Ishikawa (cell line): ENCODE data around the gene TEX9.

Experiments used
- EP300 ChIP-seq: IDR thresholded peaks from 2 replicates; pipeline ENCODE4 v1.6.1; 2012; ENCODE audit warnings: borderline replicate concordance
- FOXM1 ChIP-seq: IDR thresholded peaks from 2 replicates; pipeline ENCODE4 v1.6.1; 2012; ENCODE audit warnings: low read depth, borderline replicate concordance
- TAF1 ChIP-seq: IDR thresholded peaks from 2 replicates; pipeline ENCODE4 v1.6.1; 2012; ENCODE audit warnings: low read depth, mild to moderate bottlenecking
- TEAD4 ChIP-seq: IDR thresholded peaks from 2 replicates; pipeline ENCODE4 v1.6.1; 2012
- USF1 ChIP-seq: IDR thresholded peaks from 2 replicates; pipeline ENCODE4 v1.6.1; 2012
- YY1 ChIP-seq: IDR thresholded peaks from 2 replicates; pipeline ENCODE4 v1.6.1; 2012; ENCODE audit warnings: low read depth
- ZBTB7A ChIP-seq: IDR thresholded peaks from 2 replicates; pipeline ENCODE4 v1.6.1; 2012; ENCODE audit warnings: low read depth
- TF ChIP-seq, protein P1 (sequence below): IDR thresholded peaks from 2 replicates; pipeline ENCODE4 v1.6.1; 2012; ENCODE audit warnings: low read depth, mild to moderate bottlenecking

GRCh38 chr15:56369234-56369633 lies 4.0 kb downstream of the TEX9 start:
- TF ChIP-seq FOXM1 (no peak), TAF1 (no peak), USF1 (no peak), ZBTB7A (no peak), TEAD4 (no peak), EP300 (no peak), YY1 (no peak)
- TF ChIP-seq, protein P1, sequence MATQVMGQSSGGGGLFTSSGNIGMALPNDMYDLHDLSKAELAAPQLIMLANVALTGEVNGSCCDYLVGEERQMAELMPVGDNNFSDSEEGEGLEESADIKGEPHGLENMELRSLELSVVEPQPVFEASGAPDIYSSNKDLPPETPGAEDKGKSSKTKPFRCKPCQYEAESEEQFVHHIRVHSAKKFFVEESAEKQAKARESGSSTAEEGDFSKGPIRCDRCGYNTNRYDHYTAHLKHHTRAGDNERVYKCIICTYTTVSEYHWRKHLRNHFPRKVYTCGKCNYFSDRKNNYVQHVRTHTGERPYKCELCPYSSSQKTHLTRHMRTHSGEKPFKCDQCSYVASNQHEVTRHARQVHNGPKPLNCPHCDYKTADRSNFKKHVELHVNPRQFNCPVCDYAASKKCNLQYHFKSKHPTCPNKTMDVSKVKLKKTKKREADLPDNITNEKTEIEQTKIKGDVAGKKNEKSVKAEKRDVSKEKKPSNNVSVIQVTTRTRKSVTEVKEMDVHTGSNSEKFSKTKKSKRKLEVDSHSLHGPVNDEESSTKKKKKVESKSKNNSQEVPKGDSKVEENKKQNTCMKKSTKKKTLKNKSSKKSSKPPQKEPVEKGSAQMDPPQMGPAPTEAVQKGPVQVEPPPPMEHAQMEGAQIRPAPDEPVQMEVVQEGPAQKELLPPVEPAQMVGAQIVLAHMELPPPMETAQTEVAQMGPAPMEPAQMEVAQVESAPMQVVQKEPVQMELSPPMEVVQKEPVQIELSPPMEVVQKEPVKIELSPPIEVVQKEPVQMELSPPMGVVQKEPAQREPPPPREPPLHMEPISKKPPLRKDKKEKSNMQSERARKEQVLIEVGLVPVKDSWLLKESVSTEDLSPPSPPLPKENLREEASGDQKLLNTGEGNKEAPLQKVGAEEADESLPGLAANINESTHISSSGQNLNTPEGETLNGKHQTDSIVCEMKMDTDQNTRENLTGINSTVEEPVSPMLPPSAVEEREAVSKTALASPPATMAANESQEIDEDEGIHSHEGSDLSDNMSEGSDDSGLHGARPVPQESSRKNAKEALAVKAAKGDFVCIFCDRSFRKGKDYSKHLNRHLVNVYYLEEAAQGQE, result no peak
